HG02885 (cell line): ENCODE measurements around the gene ZNF579.
A peak's percentile ranks its signal among the peaks of the same experiment; 100 is the strongest.

ENCODE experiments used
- ATAC-seq: cut with Tn5 transposase; IDR thresholded peaks from one replicate; pipeline ENCODE4 v1.9.1; 2021; ENCODE audit warnings: mild to moderate bottlenecking; ENCODE audit not compliant: unreplicated experiment, poor library complexity

The ZNF579 gene

GRCh38 chr19:55613930-55614710, 33.5 kb upstream of the ZNF579 start:
- no peak for ATAC-seq

- no peak for ATAC-seq
Observed at GRCh38 chr19:55613396-55613795, 32.7 kb upstream of the ZNF579 start.

- no peak for ATAC-seq
Observed at GRCh38 chr19:55611983-55612645, 31.5 kb upstream of the ZNF579 start.

- ATAC-seq: no peak
Observed at GRCh38 chr19:55611300-55611982, 30.8 kb upstream of the ZNF579 start.

- ATAC-seq: no peak
Observed at GRCh38 chr19:55609326-55609725, 28.7 kb upstream of the ZNF579 start.

GRCh38 chr19:55606817-55607216, 26.2 kb upstream of the ZNF579 start:
- no peak for ATAC-seq

GRCh38 chr19:55606471-55606787, 25.8 kb upstream of the ZNF579 start:
- ATAC-seq: no peak

- ATAC-seq: peak; percentile 30
Observed at GRCh38 chr19:55605637-55606470, 25.2 kb upstream of the ZNF579 start, which contains the start of gene ZNF865. Gene ZNF865, plus strand, starts transcription at chr19:55605647. Its CDS starts 7,972 bp downstream, at chr19:55613619.

GRCh38 chr19:55605207-55605636, 24.6 kb upstream of the ZNF579 start:
- peak; percentile 79 for ATAC-seq

GRCh38 chr19:55603581-55604292, 23.1 kb upstream of the ZNF579 start:
- no peak for ATAC-seq

- no peak for ATAC-seq
Observed at GRCh38 chr19:55603115-55603514, 22.5 kb upstream of the ZNF579 start.

- ATAC-seq: no peak
Observed at GRCh38 chr19:55602104-55603001, 21.7 kb upstream of the ZNF579 start.

- ATAC-seq: no peak
Observed at GRCh38 chr19:55601084-55601483, 20.4 kb upstream of the ZNF579 start.

GRCh38 chr19:55600662-55601028, 20.0 kb upstream of the ZNF579 start:
- no peak for ATAC-seq

- ATAC-seq: peak; percentile 48
Observed at GRCh38 chr19:55599842-55600661, 19.4 kb upstream of the ZNF579 start, which contains the start of gene ZNF524. Gene ZNF524, plus strand, starts transcription at chr19:55600288. Its CDS starts 1,825 bp downstream, at chr19:55602113.

GRCh38 chr19:55599468-55599841, 18.8 kb upstream of the ZNF579 start, which contains the start of gene FIZ1:
Gene FIZ1, minus strand, starts transcription at chr19:55599517. Its CDS starts 1,652 bp downstream, at chr19:55597865.
- peak; percentile 60 for ATAC-seq

- peak; percentile 51 for ATAC-seq
Observed at GRCh38 chr19:55598719-55599467, 18.2 kb upstream of the ZNF579 start.
